Skeletal muscle satellite cell (primary cell): Measurements from ENCODE around the gene ANO7.

ENCODE experiments used
- H3K27me3 ChIP-seq: 2 replicates; pipeline ENCODE4 v1.7.0; 2013; ENCODE audit warnings: low read length; ENCODE audit not compliant: control insufficient read depth, insufficient read depth
- H3K36me3 ChIP-seq: 2 replicates; pipeline ENCODE4 v1.7.0; 2013; ENCODE audit warnings: mild to moderate bottlenecking, control low read depth, low read length; ENCODE audit not compliant: insufficient read depth
- H3K4me1 ChIP-seq: 2 replicates; pipeline ENCODE4 v1.7.0; 2013; ENCODE audit warnings: low read length; ENCODE audit not compliant: control insufficient read depth, insufficient read depth
- H3K4me2 ChIP-seq: 2 replicates; pipeline ENCODE4 v1.7.0; 2013; ENCODE audit warnings: mild to moderate bottlenecking, low read length
- H3K4me3 ChIP-seq: 2 replicates; pipeline ENCODE4 v1.7.0; 2013; ENCODE audit warnings: low read length
- H3K9ac ChIP-seq: 2 replicates; pipeline ENCODE4 v1.7.0; 2013; ENCODE audit warnings: mild to moderate bottlenecking, low read depth, low read length, moderate library complexity
- H3K9me3 ChIP-seq: replicated peaks from 2 replicates; pipeline ENCODE4 v1.7.0; 2013; ENCODE audit warnings: mild to moderate bottlenecking, control low read depth, low read length

Gene ANO7

GRCh38 chr2:241203218-241204009, 14.9 kb downstream of the ANO7 start:
- H3K4me3 ChIP-seq: no peak overlapping the region
- no peak overlapping the region for H3K9ac ChIP-seq
- no peaks in the 10 kb centered on the region for H3K4me1 ChIP-seq
- H3K27me3 ChIP-seq: peaks cover 12% of the 10 kb centered on the region
- H3K9me3 ChIP-seq: no peaks in the 10 kb centered on the region
- no peaks in the 10 kb centered on the region for H3K36me3 ChIP-seq
- no peak overlapping the region for H3K4me2 ChIP-seq

- no peak overlapping the region for H3K4me2 ChIP-seq
- no peak overlapping the region for H3K9ac ChIP-seq
- H3K4me1 ChIP-seq: no peaks in the 10 kb centered on the region
- H3K27me3 ChIP-seq: peaks cover 6% of the 10 kb centered on the region
- H3K36me3 ChIP-seq: no peaks in the 10 kb centered on the region
- H3K9me3 ChIP-seq: no peaks in the 10 kb centered on the region
- H3K4me3 ChIP-seq: no peak overlapping the region
Measured at GRCh38 chr2:241204010-241204384, 15.5 kb downstream of the ANO7 start.

GRCh38 chr2:241204490-241204889, 16.0 kb downstream of the ANO7 start:
- Histone ChIP-seq H3K4me2 (no peak overlapping the region), H3K9ac (no peak overlapping the region), H3K27me3 (peaks cover 4% of the 10 kb centered on the region), H3K36me3 (no peaks in the 10 kb centered on the region), H3K9me3 (no peaks in the 10 kb centered on the region), H3K4me1 (no peaks in the 10 kb centered on the region), H3K4me3 (no peak overlapping the region)

GRCh38 chr2:241205086-241205485, 16.6 kb downstream of the ANO7 start:
- Histone ChIP-seq H3K4me2 (no peak overlapping the region), H3K4me1 (no peaks in the 10 kb centered on the region), H3K36me3 (no peaks in the 10 kb centered on the region), H3K9ac (no peak overlapping the region), H3K4me3 (no peak overlapping the region), H3K27me3 (peaks cover 4% of the 10 kb centered on the region), H3K9me3 (no peaks in the 10 kb centered on the region)

- Histone ChIP-seq H3K36me3 (no peaks in the 10 kb centered on the region), H3K27me3 (peaks cover 13% of the 10 kb centered on the region), H3K9me3 (no peaks in the 10 kb centered on the region), H3K4me2 (no peak overlapping the region), H3K9ac (no peak overlapping the region), H3K4me3 (no peak overlapping the region), H3K4me1 (no peaks in the 10 kb centered on the region)
Measured at GRCh38 chr2:241207151-241207550, 18.7 kb downstream of the ANO7 start.

GRCh38 chr2:241207641-241208040, 19.2 kb downstream of the ANO7 start:
- no peaks in the 10 kb centered on the region for H3K4me1 ChIP-seq
- peaks cover 17% of the 10 kb centered on the region for H3K27me3 ChIP-seq
- H3K4me2 ChIP-seq: no peak overlapping the region
- H3K9me3 ChIP-seq: no peaks in the 10 kb centered on the region
- no peak overlapping the region for H3K9ac ChIP-seq
- no peak overlapping the region for H3K4me3 ChIP-seq
- H3K36me3 ChIP-seq: no peaks in the 10 kb centered on the region

GRCh38 chr2:241208058-241208457, 19.6 kb downstream of the ANO7 start:
- Histone ChIP-seq H3K27me3 (peaks cover 22% of the 10 kb centered on the region), H3K4me2 (no peak overlapping the region), H3K4me3 (no peak overlapping the region), H3K9ac (no peak overlapping the region), H3K4me1 (no peaks in the 10 kb centered on the region), H3K36me3 (no peaks in the 10 kb centered on the region), H3K9me3 (no peaks in the 10 kb centered on the region)

GRCh38 chr2:241209271-241209670, 20.8 kb downstream of the ANO7 start:
- Histone ChIP-seq H3K4me1 (no peaks in the 10 kb centered on the region), H3K9me3 (no peaks in the 10 kb centered on the region), H3K4me2 (no peak overlapping the region), H3K9ac (no peak overlapping the region), H3K4me3 (no peak overlapping the region), H3K36me3 (no peaks in the 10 kb centered on the region), H3K27me3 (peaks cover 34% of the 10 kb centered on the region)

GRCh38 chr2:241211276-241211675, 22.8 kb downstream of the ANO7 start:
- Histone ChIP-seq H3K9ac (no peak overlapping the region), H3K4me3 (no peak overlapping the region)

GRCh38 chr2:241213041-241213440, 24.6 kb downstream of the ANO7 start:
- H3K4me2 ChIP-seq: no peak overlapping the region
- H3K36me3 ChIP-seq: no peaks in the 10 kb centered on the region
- no peaks in the 10 kb centered on the region for H3K9me3 ChIP-seq
- peaks cover 6% of the 10 kb centered on the region for H3K4me1 ChIP-seq
- H3K27me3 ChIP-seq: peaks cover 50% of the 10 kb centered on the region
- H3K4me3 ChIP-seq: no peak overlapping the region
- no peak overlapping the region for H3K9ac ChIP-seq

More at GRCh38 chr2:241211276-241211675, 22.8 kb downstream of the ANO7 start:
- no peaks in the 10 kb centered on the region for H3K4me1 ChIP-seq
- H3K36me3 ChIP-seq: no peaks in the 10 kb centered on the region
- H3K27me3 ChIP-seq: peaks cover 54% of the 10 kb centered on the region
- H3K4me2 ChIP-seq: no peak overlapping the region
- no peaks in the 10 kb centered on the region for H3K9me3 ChIP-seq

GRCh38 chr2:241213567-241213966, 25.1 kb downstream of the ANO7 start:
- no peak overlapping the region for H3K9ac ChIP-seq
- H3K36me3 ChIP-seq: no peaks in the 10 kb centered on the region

GRCh38 chr2:241214209-241214608, 25.7 kb downstream of the ANO7 start:
- Histone ChIP-seq H3K9ac (no peak overlapping the region), H3K27me3 (peaks cover 50% of the 10 kb centered on the region), H3K36me3 (no peaks in the 10 kb centered on the region), H3K4me2 (no peak overlapping the region), H3K4me1 (peaks cover 14% of the 10 kb centered on the region), H3K4me3 (no peak overlapping the region), H3K9me3 (no peaks in the 10 kb centered on the region)

More at GRCh38 chr2:241213567-241213966, 25.1 kb downstream of the ANO7 start:
- Histone ChIP-seq H3K4me2 (no peak overlapping the region), H3K4me1 (peaks cover 8% of the 10 kb centered on the region), H3K4me3 (no peak overlapping the region), H3K27me3 (peaks cover 50% of the 10 kb centered on the region), H3K9me3 (no peaks in the 10 kb centered on the region)
